ENCODE results near the gene MAP2K5.

Gene MAP2K5

DNA sequence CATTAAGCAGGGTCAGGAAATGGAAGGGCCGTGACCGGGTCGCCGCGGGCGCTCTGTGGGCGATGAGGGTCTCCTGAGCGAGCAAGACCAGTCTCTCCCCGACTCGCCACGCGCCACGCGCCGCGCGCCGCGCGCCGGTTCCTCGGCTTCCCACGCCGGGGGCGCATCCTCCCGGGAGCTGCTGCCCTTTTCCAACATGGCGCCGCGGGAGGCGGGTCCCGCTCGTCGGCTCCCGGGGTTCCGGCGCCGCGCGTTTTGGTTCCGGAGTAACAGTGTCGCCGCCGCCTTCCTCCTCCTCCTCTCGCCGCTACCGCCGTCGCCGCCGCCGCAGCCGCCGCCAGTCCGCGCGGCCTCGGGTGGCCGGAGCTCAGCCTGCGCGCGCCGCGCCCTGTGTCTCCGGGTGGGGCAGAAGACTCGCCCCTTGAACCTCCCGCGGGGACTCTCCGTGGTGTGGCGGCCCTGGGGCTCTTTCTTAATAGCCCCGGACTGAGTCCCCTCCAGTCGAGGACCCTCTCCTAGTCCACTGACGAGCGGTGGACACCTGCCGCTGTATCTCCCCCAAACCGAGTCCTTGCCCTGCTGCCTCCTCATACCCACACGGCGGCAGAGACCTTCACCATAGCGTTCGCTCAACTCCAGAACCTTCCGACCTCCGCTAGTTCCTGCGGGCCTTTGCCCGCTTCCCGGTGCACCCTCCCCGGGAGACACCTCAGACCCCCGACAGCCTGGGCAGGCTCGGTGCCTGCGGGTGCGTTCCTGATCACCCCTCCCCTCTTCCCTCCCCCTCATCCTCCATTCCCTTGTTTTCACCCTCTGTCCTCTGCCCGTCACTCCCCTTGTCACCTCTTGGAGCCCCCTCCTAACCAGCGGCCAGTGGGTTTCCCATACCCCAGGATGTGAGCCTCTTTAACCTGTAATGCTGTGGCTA is at the start of gene MAP2K5:
Gene MAP2K5 (plus strand): TSS at position 284 of the 928 bp plus-strand sequence. CDS start 633 bp downstream, at position 917.
- TF ChIP-seq, protein P1, sequence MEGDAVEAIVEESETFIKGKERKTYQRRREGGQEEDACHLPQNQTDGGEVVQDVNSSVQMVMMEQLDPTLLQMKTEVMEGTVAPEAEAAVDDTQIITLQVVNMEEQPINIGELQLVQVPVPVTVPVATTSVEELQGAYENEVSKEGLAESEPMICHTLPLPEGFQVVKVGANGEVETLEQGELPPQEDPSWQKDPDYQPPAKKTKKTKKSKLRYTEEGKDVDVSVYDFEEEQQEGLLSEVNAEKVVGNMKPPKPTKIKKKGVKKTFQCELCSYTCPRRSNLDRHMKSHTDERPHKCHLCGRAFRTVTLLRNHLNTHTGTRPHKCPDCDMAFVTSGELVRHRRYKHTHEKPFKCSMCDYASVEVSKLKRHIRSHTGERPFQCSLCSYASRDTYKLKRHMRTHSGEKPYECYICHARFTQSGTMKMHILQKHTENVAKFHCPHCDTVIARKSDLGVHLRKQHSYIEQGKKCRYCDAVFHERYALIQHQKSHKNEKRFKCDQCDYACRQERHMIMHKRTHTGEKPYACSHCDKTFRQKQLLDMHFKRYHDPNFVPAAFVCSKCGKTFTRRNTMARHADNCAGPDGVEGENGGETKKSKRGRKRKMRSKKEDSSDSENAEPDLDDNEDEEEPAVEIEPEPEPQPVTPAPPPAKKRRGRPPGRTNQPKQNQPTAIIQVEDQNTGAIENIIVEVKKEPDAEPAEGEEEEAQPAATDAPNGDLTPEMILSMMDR (conservative IDR thresholded peaks at IDR 0.05) = no peak
- H3K27ac ChIP-seq = peak within 1 kb of the TSS; percentile 95

GRCh38 chr15:67495585-67495984 is 46.9 kb upstream of the MAP2K5 start:
- TF ChIP-seq, protein P1 (conservative IDR thresholded peaks at IDR 0.05) = no peak
- no peak overlapping the region for H3K27ac ChIP-seq

DNA sequence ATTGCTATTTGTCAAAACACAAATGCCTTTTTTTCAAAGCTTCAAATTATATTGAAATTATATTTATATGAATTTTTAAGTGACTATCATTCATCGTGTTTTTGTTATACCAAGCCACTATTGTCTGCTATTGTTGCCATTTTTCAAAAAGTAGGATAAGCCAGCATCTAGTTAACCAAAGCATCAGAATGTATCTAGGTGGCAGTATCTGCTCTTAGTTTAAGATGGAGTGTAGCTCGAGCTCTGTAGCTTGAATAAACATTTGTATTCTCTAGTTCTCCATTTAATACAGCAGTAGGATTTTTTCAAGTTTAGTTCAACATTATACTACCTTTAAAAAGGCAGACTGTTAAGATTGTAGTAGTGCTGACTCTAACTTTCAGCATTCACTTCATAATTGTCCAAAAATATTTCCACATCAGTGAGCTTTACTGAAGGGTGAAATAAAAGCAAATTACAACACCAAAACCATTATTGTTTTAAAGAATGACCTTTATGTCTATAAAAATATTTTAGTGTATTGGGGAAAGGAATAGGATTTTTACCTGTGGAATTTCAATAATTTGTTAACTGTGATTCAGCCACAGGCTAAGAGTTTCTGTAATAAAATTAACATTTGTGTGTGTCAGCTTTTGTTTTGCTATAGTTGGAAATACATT is 41.2 kb upstream of the MAP2K5 start:
- H3K27ac ChIP-seq = no peak overlapping the region
- TF ChIP-seq, protein P1 (conservative IDR thresholded peaks at IDR 0.05) = peak; percentile 75

GRCh38 chr15:67501836-67502461 is 40.6 kb upstream of the MAP2K5 start:
- no peak overlapping the region for H3K27ac ChIP-seq
- TF ChIP-seq, protein P1 (conservative IDR thresholded peaks at IDR 0.05) = no peak

- TF ChIP-seq, protein P1 (conservative IDR thresholded peaks at IDR 0.05) = no peak
- H3K27ac ChIP-seq = no peak overlapping the region
Measured at GRCh38 chr15:67504056-67504455, 38.4 kb upstream of the MAP2K5 start.

GRCh38 chr15:67504796-67505195 is 37.7 kb upstream of the MAP2K5 start:
- TF ChIP-seq, protein P1 (conservative IDR thresholded peaks at IDR 0.05) = no peak
- H3K27ac ChIP-seq = no peak overlapping the region
